Panc1 (cell line): ENCODE data around the gene PCDH15.

Experiments used
- CTCF ChIP-seq: fragments of 450-650 bp; IDR thresholded peaks from 2 replicates; pipeline ENCODE4 v1.5.1; 2017; ENCODE audit warnings: mild to moderate bottlenecking
- POLR2AphosphoS5 ChIP-seq: IDR thresholded peaks from 2 replicates; pipeline ENCODE4 v1.6.1; 2012; ENCODE audit warnings: mild to moderate bottlenecking, low read depth, low read length, moderate library complexity
- SIN3A ChIP-seq: IDR thresholded peaks from 2 replicates; pipeline ENCODE4 v1.6.1; 2012; ENCODE audit warnings: low read depth, mild to moderate bottlenecking, low read length, moderate library complexity, borderline replicate concordance; ENCODE audit not compliant: insufficient read depth
- TCF7L2 ChIP-seq: IDR thresholded peaks from 2 replicates; pipeline ENCODE4 v1.6.1; 2011; ENCODE audit warnings: mild to moderate bottlenecking, low read depth, low read length, inconsistent platforms
- TF ChIP-seq, protein P1 (sequence below), 2 experiments: IDR thresholded peaks; 2 replicates each; pipeline ENCODE4 v1.6.1; 2011 to 2012; ENCODE audit warnings: low read depth in 2 of 2, control low read depth in 1 of 2, low read length in 1 of 2, mild to moderate bottlenecking in 1 of 2, moderate library complexity in 1 of 2; ENCODE audit not compliant: insufficient read depth in 1 of 2

- TF ChIP-seq POLR2AphosphoS5, result no peak
- TF ChIP-seq CTCF, result no peak
- TF ChIP-seq, protein P1, sequence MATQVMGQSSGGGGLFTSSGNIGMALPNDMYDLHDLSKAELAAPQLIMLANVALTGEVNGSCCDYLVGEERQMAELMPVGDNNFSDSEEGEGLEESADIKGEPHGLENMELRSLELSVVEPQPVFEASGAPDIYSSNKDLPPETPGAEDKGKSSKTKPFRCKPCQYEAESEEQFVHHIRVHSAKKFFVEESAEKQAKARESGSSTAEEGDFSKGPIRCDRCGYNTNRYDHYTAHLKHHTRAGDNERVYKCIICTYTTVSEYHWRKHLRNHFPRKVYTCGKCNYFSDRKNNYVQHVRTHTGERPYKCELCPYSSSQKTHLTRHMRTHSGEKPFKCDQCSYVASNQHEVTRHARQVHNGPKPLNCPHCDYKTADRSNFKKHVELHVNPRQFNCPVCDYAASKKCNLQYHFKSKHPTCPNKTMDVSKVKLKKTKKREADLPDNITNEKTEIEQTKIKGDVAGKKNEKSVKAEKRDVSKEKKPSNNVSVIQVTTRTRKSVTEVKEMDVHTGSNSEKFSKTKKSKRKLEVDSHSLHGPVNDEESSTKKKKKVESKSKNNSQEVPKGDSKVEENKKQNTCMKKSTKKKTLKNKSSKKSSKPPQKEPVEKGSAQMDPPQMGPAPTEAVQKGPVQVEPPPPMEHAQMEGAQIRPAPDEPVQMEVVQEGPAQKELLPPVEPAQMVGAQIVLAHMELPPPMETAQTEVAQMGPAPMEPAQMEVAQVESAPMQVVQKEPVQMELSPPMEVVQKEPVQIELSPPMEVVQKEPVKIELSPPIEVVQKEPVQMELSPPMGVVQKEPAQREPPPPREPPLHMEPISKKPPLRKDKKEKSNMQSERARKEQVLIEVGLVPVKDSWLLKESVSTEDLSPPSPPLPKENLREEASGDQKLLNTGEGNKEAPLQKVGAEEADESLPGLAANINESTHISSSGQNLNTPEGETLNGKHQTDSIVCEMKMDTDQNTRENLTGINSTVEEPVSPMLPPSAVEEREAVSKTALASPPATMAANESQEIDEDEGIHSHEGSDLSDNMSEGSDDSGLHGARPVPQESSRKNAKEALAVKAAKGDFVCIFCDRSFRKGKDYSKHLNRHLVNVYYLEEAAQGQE (IDR thresholded peaks at IDR 0.05; ENCODE audit: insufficient read depth in 1 of 2, low read depth in 2 of 2, low read length in 1 of 2), result no peak
- TF ChIP-seq SIN3A, result no peak
- no peak for TF ChIP-seq TCF7L2
Measured at GRCh38 chr10:54772468-54773122, 28.4 kb downstream of the PCDH15 start.
